Ammon's horn (tissue), 1 donor: Measurements from ENCODE around the gene ADAMTSL1.

ENCODE experiments used
- DNase-seq: peaks from one replicate; pipeline ENCODE4 v3.0.0-alpha.2; 2016; ENCODE audit warnings: low spot score

ADAMTSL1 gene, protein sequence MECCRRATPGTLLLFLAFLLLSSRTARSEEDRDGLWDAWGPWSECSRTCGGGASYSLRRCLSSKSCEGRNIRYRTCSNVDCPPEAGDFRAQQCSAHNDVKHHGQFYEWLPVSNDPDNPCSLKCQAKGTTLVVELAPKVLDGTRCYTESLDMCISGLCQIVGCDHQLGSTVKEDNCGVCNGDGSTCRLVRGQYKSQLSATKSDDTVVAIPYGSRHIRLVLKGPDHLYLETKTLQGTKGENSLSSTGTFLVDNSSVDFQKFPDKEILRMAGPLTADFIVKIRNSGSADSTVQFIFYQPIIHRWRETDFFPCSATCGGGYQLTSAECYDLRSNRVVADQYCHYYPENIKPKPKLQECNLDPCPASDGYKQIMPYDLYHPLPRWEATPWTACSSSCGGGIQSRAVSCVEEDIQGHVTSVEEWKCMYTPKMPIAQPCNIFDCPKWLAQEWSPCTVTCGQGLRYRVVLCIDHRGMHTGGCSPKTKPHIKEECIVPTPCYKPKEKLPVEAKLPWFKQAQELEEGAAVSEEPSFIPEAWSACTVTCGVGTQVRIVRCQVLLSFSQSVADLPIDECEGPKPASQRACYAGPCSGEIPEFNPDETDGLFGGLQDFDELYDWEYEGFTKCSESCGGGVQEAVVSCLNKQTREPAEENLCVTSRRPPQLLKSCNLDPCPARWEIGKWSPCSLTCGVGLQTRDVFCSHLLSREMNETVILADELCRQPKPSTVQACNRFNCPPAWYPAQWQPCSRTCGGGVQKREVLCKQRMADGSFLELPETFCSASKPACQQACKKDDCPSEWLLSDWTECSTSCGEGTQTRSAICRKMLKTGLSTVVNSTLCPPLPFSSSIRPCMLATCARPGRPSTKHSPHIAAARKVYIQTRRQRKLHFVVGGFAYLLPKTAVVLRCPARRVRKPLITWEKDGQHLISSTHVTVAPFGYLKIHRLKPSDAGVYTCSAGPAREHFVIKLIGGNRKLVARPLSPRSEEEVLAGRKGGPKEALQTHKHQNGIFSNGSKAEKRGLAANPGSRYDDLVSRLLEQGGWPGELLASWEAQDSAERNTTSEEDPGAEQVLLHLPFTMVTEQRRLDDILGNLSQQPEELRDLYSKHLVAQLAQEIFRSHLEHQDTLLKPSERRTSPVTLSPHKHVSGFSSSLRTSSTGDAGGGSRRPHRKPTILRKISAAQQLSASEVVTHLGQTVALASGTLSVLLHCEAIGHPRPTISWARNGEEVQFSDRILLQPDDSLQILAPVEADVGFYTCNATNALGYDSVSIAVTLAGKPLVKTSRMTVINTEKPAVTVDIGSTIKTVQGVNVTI (N-terminal part only)

DNA sequence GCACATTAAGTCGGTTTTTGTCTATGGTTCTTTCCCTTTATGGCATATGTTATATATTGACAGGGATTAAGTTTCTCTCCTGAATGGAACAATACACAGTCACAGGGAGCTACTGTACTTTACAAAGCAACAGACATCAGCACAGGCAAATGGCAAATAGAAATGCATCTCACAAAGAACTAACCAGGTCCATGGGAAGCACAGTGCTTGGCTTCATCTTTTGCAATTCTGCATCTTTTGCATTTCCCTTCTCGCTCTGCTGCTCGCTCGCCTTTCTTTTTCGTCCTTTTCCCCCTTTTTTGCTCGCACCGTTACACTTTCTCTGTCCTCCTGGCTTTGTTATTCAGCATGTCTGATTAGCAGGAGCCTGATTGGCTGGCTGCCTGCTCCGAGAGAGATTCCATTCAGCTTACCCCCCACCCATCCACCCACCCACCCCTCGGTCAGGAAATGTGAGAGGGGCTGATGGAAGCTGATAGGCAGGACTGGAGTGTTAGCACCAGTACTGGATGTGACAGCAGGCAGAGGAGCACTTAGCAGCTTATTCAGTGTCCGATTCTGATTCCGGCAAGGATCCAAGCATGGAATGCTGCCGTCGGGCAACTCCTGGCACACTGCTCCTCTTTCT lies at the start of gene ADAMTSL1:
ADAMTSL1 (plus strand) TSS at position 502 of the 628 bp plus-strand sequence; CDS start at position 582, 80 bp downstream.
- peak; percentile 52 for DNase-seq

DNA sequence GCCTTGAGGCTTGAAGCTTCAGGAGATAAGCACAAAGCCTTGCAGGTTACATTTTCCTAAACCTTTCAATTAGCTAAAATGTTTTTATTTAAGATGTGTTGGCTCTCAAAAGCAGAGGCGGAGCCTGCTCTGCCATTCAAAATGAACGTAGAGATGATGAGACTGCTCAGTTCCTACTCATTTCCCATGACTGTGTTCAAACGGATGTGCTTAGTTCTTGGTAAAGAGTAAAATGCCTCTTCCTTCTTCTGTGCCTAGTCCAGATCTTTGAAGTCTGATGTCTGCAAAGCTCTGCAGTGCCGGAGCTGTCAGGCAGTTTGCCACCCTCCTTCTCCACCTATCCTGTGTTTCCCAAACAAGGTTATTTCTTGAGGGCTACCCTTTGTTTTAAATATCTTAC lies 46.3 kb upstream of the ADAMTSL1 start:
- DNase-seq, result no peak

DNA sequence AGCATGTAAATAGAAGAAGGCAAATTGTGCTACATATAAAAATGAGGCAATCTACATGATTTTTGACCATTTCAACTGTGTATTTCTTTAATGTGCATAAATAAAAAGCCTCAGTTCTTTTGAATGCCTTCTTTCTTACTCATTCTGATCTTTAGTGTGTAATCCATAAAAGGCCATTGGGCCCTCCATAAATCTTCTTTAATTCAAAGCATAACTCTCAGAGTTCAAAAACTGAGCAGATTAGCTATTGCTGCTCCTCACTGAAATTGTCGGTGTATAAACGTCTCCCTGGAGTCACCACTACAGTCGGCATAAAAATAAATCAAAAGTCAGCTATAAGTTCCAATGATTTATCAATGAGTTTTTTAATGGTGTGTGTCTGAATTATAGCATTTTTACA lies 45.3 kb upstream of the ADAMTSL1 start:
- no peak for DNase-seq

DNA sequence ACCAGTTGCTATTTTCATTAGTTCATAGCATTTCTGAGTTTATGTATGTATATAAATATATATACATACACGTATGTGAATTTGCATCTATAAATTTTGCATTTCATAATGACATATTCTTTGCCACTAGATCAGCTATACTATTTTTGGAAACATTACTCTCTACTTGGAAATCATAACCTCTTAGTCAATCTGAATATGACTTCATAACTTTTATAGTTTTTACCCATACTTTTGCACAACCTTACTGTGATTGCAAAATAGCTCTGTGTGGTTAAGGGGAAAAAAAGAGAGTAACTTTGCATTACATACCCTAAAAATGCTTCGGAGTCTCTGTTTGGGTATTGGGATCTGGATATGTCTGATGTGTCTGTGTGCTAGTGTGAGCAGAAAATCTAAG lies 44.9 kb upstream of the ADAMTSL1 start:
- no peak for DNase-seq

DNA sequence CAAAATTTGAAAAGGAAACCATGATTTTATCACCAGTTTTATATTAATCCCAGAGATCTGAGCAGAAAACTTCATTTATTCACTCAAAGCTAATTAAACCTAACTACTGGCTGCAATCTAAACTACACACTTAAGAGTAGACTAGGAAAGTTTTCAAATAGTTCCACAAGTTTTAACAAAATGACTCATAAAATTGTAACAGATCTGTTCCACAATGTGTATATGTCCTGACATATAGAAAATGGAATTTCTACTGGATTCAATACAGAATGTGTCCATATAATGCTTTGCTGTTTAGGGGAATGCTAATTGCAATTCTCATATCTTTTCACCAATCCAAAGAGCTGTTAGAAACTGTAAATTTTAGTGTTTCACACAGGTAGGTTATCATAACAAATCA lies 40.3 kb upstream of the ADAMTSL1 start:
- DNase-seq, result no peak

DNA sequence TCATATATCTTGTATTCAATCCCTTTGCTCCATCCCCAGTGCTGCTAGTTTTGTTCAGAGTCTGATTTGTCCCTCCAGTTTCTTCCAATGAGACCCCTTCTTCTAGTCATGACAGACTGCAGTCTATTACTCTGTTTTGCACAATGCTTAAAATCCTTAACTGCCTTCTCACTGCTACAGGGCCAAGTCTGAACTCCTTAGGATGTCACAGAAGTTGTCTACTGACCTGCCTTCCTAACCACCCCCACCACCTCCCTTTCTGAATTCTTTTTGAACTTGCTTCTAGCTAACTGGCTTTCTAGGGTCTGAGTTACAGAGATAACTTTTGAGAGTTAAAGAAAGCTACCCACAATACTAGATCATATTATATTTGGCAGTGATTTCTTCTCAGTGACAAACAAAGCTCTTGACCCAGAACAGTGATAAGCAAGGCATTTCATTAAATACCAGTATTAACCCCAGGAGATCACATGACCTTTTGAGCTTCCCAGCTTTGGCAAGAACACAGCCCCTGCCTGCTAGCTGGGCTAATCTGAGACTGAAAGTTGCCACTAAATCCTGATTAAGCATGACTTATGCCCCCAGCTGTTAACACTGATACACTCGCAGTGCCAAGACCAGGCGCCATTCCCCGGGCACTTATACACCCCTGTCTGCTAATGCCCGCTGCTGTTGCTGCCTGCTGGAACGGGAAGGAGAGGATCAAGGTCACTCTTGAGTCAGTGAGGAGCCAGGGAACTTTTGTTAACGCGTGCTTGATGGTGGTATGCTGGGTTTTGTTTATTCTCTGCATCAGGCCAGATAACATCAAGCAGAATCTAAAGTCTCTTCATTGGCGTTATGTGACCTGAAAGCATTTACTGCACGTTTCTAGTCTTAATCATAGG lies 36.4 kb upstream of the ADAMTSL1 start:
- no peak for DNase-seq

DNA sequence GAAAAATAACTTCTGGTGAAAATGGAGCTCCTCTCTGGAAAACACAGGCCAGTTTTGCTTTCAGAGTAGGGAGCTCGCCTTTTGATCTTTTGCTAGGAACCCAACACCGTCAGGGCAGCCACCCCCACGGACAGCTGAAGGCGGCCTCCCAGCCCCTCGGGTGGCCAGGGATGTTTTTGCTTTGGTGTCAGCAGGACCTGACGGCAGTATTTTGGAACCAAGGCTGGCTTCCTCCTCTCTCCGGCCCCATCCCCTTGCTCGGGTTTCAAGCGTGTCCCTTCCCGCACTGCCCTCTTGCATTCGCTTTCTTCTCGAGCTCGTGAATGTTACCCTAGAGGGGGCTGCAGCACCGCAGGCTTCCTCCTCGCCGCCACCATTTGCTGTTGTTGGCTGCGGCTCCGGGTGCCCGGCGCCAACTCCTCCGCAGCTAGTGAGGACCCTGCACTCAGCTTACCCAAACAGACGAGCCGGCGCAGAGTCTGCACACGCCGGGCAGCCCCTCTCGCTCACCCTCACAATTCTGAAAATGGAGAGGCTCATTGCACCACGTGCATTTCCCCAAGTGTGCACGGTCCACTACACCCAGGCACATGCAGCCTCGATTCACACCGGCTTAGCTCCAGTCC lies 35.5 kb upstream of the ADAMTSL1 start:
- peak; percentile 62 for DNase-seq

DNA sequence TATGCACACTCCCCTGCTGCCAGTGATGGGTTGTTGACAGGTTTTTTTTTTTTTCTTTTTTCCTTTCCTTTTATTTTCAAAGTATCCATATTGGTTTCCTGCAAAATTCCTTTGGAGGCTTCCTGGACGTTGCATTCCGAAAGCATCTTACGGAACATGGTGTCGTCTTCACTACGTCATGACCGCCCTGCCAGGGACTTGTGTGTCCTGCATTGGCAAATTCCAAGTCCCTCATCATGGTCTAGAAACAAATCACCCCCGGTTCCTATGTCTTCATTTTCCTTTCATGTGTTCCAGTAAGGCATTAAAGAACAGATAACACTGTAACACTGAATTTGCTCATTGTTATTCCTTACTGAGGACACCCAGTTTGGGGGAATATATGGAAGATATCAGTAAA lies 35.0 kb upstream of the ADAMTSL1 start:
- no peak for DNase-seq

DNA sequence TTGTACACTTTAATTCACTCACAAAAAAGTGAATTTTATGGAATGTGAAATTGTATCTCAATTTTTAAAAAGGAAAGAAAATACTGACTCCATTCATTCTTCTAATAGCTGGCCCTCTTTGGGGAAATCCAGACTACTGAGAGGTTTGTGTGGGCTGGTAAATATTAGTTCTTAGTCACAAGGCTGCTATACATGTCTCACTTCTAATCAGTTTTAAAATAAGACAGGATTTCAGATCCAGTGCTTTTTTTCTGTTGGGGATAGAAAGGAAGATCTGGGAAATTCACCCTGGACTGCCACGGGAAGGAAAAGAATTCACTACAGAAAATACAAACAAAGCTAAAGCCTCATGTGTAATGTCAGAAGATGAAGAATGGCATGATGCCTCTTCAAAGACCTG lies 32.7 kb upstream of the ADAMTSL1 start:
- DNase-seq, result no peak

DNA sequence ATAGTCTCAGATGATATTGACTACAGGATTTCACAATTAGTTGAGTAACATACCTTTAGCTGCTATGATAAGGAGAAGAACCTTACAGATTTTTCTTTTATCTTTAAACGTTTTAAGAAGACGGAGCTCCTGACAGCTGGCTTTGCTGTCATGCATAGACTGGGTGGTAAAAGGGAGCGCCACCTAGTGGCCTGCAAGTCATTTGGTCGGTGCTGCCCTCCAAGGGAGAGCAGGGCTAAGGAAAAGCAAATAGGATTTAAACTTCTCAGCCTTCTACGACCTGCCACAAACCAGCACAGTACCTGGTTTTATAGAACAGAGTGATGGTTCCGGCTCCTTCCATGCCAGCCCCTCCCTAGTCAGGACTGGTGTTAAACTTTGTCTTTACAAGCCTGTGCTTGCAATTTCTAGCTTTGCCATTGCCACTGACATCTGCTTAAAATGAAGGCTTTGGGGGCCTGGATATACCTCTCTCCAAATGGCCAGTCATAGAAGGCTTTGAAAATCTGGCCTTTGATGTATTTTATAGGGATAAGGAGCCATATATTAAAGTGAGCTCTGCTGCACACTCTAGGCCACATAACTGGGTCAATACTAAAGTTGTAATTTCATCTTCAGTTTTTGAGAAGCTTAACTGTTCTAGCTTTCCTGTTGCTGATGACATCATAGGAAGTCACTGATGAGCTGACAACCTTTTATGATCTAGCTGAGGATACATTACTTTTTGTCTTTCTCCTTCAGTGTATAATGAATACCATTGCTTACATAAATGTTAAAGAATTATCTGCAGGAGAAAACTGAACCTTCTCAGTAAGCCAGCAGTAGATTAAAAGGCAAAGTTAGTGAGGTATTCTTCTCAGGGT lies 31.1 kb upstream of the ADAMTSL1 start:
- DNase-seq, result peak; percentile 92

DNA sequence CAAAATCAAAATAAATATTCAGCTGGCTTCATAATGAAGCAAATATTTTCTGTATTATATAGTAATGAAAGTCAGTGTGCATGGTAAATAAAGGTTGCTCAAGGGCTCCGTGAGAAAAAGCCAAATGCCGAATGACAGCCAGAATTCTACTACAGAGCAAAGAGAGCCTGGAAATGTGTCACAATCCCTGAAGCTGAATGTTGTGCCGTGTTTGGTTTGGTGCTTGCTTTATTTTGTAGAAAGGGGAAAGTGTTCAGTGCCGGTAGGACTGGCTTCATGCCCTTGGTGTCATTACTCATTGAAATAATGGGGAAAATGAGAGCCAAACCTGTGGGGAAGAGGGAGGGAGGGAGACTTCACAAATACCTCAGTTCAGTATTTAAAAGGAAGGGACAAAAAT lies 26.8 kb upstream of the ADAMTSL1 start:
- DNase-seq, result peak; percentile 8

DNA sequence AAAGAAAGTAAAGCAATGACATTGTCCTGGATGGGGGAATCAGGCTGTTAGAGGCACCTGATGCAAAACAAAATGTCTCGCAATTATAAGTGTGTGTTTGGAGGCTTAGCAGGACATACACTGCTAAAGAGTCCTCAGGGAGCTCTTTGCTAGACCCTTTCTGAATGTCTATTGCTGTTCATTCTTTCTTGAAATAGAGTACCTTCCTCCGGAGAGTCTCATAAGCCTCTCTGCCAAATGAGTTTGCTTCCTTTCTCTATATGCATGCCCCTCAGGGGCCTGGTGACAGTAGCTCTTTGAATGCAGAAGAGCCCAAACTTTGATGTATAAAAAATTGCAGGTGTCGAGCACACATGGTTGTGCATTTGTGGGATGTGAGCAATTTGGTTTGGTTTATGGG lies 26.4 kb upstream of the ADAMTSL1 start:
- DNase-seq, result no peak

DNA sequence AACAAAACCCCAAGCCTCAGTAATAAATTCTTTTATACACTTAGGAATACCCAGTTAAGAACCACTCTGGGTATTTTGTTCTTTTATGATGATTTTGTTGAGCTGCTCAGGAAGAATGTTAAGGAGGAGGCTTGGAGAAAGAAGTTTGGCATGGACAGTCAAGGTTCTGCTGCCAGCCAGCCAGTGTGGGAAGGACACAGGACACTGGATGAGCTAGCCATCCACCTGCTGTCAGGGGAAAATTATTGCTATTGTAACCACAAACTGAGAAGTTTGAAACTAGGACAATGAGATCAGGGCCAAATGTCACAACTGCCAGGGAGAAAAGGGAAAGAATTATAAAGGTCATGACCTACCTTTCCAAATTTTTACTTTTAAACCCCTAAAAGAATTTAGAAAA lies 25.9 kb upstream of the ADAMTSL1 start:
- DNase-seq, result no peak

DNA sequence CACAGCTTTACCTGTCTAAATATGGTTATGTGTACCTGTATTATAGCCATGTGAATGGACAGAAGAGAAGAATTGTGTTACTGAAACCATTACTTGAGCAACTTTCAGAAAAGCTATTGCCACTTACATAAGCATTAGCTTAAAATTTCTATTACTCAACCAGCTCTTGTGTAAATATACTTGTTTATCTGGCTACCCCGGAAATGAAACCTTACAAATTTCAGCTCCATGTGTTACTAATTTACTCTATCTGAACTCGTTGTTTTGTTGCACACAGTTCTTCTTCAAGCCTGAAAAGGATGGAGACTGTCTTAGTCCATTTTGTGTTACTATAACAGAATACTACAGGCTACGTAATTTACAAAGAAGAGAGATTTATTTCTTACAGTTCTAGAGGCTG lies 22.5 kb upstream of the ADAMTSL1 start:
- no peak for DNase-seq

DNA sequence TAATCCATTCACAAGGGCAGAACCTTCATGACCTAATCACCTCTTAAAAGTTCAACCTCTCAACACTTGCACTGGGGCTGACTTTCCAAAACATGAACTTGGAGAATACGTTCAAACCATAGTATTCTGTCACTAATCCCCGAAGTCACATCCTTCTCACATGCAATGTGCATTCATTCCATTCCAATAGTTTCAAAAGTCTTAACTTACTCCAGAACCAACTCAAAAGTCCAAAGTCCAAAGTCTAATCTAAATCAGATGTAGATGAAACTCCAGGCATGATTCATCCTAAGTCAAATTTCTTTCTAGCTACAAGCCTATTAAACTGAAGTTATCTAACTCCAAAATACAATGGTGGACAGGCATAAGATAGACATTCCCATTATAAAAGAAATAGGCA lies 21.7 kb upstream of the ADAMTSL1 start:
- DNase-seq, result no peak

DNA sequence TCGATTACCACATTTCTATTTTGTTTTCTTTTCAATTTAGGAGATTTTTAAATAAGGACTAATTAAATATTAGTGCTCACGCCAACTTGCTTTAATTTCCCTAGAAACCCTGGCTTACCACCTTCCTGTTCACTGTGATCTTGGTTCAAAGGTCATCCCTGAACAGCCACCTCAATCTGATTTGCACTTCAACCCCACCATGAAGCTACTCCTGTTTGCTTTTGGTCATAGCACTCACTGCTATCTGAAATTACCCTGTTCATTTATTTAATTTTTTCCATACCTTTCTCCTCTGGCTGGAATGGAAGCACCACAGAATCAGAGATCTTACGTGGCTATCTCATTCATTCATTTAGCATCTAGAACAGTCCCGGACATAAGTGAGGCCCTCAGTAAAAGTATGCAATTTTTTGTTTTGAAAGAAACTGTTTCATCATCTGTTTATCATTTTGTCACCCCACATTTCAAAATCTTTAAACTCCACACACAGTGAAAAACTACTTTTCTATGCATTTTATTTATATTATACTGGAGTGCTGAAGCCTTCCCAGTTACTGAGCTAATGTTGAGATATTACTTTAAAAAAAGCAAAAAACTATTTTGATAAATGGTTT lies 17.2 kb upstream of the ADAMTSL1 start:
- no peak for DNase-seq

DNA sequence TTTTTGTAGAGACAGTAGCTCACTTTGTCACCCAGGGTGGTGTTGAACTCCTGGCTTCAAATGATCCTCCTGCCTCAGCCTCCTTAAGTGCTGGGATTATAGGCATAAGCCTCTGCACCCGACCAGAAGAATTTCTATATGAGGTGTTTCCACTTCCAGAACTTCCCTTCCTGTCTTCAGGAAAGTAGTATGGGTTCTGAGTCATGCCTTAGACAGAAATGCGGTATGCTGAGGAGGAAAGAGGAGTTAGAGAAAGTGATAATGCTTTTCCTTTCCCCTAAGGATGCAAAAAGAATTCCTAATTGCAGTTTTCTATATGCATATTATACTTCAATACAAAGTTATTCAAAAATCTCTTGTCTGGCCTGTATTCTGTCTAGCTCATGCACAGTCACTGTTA lies 16.4 kb upstream of the ADAMTSL1 start:
- DNase-seq, result no peak

DNA sequence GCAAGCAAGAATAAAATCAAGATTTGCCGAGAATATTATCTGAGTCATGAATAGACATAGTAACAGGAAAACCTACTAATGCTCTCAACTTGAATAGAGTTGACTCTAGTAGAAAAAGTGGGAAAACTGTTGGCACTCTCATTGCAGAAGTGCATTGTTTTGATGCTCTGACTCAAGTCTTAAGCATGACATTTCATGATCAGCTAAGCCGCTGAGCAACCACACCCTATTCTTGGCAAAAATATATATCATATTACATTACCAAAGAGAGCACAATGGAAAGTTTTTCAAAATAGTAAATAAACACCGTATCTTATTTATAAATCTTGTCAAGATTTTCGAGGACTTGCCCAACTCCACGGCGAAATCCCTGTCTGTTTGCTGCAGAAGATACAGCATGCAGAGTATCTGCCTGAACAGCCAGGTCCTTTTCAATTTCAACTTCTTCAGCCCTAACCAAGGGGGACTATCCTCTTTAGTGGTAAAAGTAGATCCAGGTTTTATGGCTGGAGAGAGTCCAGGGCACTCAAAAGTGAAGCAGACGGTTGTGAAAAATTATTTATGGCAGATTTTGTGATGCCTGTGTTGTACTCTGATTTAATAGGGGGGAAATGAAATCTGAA lies 13.9 kb upstream of the ADAMTSL1 start:
- no peak for DNase-seq
